ENCODE results near the gene TPPP2.
"Not testable (repeated sequence)": the region's sequence is repeated elsewhere in the genome, so short reads cannot be mapped to it uniquely, and the experiment has no call there.

TPPP2 gene

GRCh38 chr14:21039585-21040369 lies 9.8 kb downstream of the TPPP2 start:
- peak; percentile 81 for DNase-seq

GRCh38 chr14:21040370-21040925 lies 10.4 kb downstream of the TPPP2 start:
- peak; percentile 23 for DNase-seq

- DNase-seq, result not testable (repeated sequence)
Observed at GRCh38 chr14:21040941-21041340, 10.9 kb downstream of the TPPP2 start.

- DNase-seq, result peak; percentile 42
Observed at GRCh38 chr14:21041676-21042433, 11.8 kb downstream of the TPPP2 start, which contains the start of gene RNASE7. Gene RNASE7 (plus strand): TSS chr14:21042362. CDS start chr14:21042993, 631 bp downstream.

DNA sequence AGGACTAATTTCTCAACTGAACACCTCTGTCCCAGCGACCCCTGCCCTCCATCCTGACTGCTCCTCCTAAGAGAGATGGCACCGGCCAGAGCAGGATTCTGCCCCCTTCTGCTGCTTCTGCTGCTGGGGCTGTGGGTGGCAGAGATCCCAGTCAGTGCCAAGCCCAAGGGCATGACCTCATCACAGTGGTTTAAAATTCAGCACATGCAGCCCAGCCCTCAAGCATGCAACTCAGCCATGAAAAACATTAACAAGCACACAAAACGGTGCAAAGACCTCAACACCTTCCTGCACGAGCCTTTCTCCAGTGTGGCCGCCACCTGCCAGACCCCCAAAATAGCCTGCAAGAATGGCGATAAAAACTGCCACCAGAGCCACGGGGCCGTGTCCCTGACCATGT lies 12.9 kb downstream of the TPPP2 start:
- no peak for DNase-seq

GRCh38 chr14:21043387-21043973 lies 13.5 kb downstream of the TPPP2 start:
- no peak for DNase-seq

DNA sequence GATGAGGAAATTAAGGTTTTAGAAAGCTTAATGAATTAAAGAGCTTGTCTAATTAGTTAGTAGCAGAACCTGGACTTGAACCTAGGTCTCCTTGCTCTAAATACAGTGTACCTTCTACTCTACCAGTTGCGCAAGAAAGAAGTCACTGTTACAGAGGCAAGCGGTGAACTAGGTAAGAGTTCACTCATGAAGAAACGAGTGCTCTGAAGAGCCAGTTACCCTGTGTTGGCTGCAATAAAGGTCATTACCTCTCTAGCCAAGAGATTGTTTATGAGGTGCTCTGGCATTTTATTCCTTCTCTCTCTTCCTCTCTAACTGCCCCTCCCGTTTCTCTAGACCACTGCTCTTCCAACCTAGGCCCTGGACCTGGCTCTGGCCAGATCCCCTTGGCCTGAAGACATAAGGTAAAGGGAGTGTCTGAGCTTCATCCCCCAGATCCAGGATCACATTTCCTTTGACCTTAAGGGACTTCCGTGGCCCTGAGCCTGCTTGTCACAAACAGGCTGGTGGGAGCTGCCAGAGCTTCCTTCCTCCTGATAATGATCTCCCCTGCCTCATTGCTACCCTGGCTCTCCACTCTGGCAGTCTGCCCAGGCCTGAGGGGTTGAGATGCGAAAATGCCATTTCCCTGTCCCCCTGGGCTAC lies 14.1 kb downstream of the TPPP2 start:
- DNase-seq, result peak; percentile 86

DNA sequence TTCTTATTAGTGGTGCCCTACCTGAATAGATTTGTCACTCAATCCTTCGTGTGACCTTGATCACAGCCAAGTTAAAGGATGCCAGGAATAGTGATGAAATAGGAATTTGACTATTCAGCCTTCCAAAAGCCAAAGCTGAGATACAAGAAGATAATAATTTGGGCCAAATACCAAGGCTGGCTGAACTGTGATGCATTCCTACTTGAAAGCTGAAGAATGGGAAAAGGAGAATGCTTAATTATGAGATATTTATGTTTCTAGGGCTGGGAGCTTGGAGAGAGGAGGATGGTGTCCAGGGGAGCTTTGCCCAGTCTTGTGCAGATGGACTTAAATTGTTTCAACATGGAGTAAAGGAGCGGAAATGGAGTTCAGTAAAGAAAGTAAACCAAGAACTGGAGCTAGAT lies 17.4 kb downstream of the TPPP2 start:
- DNase-seq, result no peak

DNA sequence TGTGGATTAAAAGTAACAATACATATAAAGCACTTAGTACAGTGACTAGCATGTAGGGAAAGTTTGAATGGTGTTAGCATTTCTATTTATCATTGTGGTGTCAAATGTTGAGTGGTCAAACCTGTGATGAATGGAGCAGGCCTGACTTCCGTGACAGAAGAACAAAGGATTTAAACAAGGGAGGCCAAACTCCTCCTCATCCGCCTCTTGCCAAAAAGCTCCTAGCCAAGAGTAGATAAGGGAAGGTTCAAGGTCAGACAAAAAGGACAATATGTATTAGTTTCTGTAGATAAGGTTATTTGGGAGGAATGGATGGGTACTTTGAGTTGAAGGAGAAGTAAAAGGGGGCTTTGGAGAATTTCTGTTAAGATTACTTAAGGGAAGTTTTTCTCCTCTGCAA lies 18.6 kb downstream of the TPPP2 start:
- DNase-seq, result no peak

GRCh38 chr14:21049271-21049673 lies 19.3 kb downstream of the TPPP2 start:
- no peak for DNase-seq

DNA sequence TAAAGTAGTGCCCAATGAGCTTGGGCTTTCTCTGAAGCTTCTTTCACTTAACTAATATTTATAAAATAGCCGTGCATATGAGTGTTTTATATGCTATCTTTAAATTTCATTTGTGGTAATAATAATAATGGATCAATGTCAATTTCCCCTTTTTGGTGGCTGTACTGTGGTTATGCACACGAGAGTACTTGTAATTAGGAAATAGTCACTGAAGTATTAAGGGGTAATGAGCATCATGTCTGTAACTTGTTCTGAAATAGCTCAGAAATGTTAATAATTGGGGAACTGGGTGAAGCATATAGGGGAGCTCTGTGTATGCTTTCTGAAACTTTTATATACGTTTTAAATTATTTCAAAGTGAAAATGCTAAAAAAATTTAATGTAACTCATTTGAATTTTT lies 20.6 kb downstream of the TPPP2 start:
- no peak for DNase-seq

GRCh38 chr14:21053184-21054122 lies 23.4 kb downstream of the TPPP2 start:
- no peak for DNase-seq

DNA sequence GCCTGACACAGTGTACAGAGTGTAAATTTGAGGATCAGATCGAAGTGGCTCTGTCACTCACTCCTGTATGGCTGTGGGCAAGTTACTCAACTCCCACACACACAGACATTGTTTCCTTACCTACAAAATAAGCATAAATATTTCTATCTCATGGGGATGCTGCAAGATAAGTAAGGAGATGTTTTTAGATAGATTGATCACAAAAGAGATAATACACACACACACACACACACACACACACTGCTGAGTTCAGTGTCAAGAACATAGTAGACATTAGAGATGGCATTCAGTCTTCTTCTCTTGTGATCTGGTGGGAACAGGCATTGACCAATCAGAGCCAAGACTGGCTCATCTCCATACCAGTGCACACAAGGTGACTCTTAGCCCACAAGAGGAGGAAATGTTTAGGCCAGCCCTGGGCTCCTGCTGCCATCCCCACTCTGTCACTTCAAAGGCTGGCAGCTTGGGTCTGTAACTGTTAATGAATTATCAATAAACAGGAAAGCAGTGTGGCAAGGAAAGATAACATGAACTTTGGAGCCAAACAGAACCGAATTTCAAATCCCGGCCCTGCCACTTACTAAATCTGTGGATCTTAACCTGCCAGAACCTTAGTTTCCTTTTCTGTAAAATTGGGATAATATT lies 24.2 kb downstream of the TPPP2 start:
- no peak for DNase-seq

- no peak for DNase-seq
Observed at GRCh38 chr14:21054768-21055145, 24.7 kb downstream of the TPPP2 start.

- DNase-seq, result no peak
Observed at GRCh38 chr14:21055432-21056117, 25.6 kb downstream of the TPPP2 start.

GRCh38 chr14:21056520-21057163 lies 26.6 kb downstream of the TPPP2 start:
- no peak for DNase-seq

DNA sequence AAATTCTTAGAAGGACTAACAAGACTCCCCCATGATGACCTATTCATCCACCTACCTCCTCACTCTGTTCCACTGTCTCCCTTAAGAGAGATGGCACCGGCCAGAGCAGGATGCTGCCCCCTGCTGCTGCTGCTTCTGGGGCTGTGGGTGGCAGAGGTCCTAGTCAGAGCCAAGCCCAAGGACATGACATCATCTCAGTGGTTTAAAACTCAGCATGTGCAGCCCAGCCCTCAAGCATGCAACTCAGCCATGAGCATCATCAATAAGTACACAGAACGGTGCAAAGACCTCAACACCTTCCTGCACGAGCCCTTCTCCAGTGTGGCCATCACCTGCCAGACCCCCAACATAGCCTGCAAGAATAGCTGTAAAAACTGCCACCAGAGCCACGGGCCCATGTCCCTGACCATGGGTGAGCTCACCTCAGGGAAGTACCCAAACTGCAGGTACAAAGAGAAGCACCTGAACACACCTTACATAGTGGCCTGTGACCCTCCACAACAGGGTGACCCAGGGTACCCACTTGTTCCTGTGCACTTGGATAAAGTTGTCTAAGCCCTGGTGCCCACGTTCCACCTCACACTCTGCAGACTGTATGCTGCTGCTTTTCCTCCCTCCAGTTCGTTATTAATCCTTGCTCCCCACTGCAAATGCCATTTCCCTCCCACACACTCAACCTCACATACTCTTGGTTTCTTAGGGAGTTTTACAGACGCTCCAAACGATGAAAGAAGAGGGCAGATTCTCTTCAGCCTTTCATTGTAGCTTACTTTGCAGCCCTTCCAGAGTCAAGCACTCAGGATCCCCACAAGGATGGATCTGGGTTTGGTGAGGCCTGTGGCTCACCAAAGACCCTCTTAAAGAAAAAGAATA lies 28.0 kb downstream of the TPPP2 start, which contains the start of gene RNASE8:
Gene RNASE8 (plus strand): TSS at position 20 of the 873 bp plus-strand sequence. CDS start 71 bp downstream, at position 91.
- peak; percentile 36 for DNase-seq

DNA sequence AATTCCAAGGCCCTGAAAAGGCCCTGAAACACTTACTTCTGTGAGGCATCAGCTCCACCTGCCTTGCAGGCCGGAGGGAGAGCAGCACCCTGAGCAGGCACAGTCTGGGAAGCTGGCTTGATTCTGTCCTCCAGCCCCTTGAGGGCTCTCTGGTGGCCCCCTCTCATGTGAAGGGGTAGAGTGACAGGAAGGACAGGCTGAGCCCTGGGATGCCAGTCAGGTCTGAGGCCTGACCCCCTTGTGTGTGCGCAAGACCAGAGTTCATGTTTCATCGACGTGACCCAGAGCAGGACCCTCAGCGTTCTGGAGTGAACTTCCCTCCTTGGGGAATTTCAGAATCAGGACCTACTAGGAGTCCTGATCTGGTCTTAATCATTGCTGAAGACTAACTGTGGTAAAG lies 28.9 kb downstream of the TPPP2 start:
- DNase-seq, result no peak

All from hematopoietic multipotent progenitor cell treated with erythropoietin and hydrocortisone succinate and interleukin-3 and kit ligand, for 6 days (in vitro differentiated cells).